Measurements from ENCODE around the gene TCTA. TPM values are rescaled to one million over a fixed set of nuclear protein-coding genes. Genes with fewer than 3 reads are reported as not detected.

Gene TCTA
- total and polyA plus RNA-seq, 2 of the 8 experiments (the other 6 are each of a cell fraction or from before 2014, with no cell fraction given), result 6.2 to 11.0 TPM

- Histone ChIP-seq H2AFZ (ENCODE audit: low read length) (no peak overlapping the region), H3K4me1 (replicated peaks in 1 of 4; ENCODE audit: control insufficient read depth in 3 of 4, insufficient read depth in 4 of 4, low read length in 3 of 4) (peaks cover 5 to 13% (median 11%) of the 10 kb centered on the region in 4 experiments), H3K56ac (replicated peaks; ENCODE audit: insufficient read length, low read depth, low read length) (no peak overlapping the region), H2BK20ac (ENCODE audit: low read length) (no peak overlapping the region), H3K4me2 (ENCODE audit: insufficient read depth in 1 of 2, low read depth in 2 of 2, low read length in 2 of 2) (no peak overlapping the region), H3K79me2 (ENCODE audit: control insufficient read depth in 1 of 2, insufficient read depth in 2 of 2, low read length in 2 of 2) (no peaks in the 10 kb centered on the region), H2BK15ac (ENCODE audit: low read length) (no peak overlapping the region), H2BK120ac (replicated peaks; ENCODE audit: low read depth, low read length) (no peak overlapping the region), H3K23me2 (ENCODE audit: low read depth, low read length) (no peaks in the 10 kb centered on the region), H3K9me3 (ENCODE audit: insufficient read depth in 2 of 2, low read depth in 1 of 2, low read length in 1 of 2) (no peaks in the 10 kb centered on the region), H3K4ac (replicated peaks; ENCODE audit: insufficient read length, low read depth, low read length) (no peak overlapping the region), H3K4me3 (ENCODE audit: extremely low read depth in 1 of 4, insufficient read depth in 2 of 4, low read depth in 3 of 4, low read length in 4 of 4) (no peak overlapping the region), H3K14ac (ENCODE audit: insufficient read length) (no peak overlapping the region), H3K27me3 (replicated peaks in 1 of 4; ENCODE audit: control insufficient read depth in 3 of 4, extremely low read depth in 1 of 4, insufficient read depth in 3 of 4, low read length in 3 of 4) (no peaks in the 10 kb centered on the region), H2BK5ac (ENCODE audit: low read depth, low read length) (no peak overlapping the region), H4K20me1 (replicated peaks in 1 of 2; ENCODE audit: control insufficient read depth in 1 of 2, insufficient read depth in 2 of 2, low read length in 2 of 2) (no peaks in the 10 kb centered on the region), H2BK12ac (ENCODE audit: low read depth, low read length) (no peak overlapping the region), H3K18ac (ENCODE audit: extremely low read depth, low read length) (no peak overlapping the region), H2AK5ac (ENCODE audit: low read depth, low read length) (no peak overlapping the region), H3K23ac (ENCODE audit: insufficient read length) (no peak overlapping the region), H3K9ac (replicated peaks in 1 of 4; ENCODE audit: extremely low read depth in 1 of 4, low read depth in 3 of 4, low read length in 3 of 4) (no peak overlapping the region; a peak in 1 of 7 replicates), H4K91ac (replicated peaks; ENCODE audit: insufficient read length, low read length) (no peak overlapping the region), H3K79me1 (ENCODE audit: low read depth, low read length) (no peaks in the 10 kb centered on the region), H3K27ac (ENCODE audit: low read depth, low read length) (no peak overlapping the region), H4K5ac (ENCODE audit: insufficient read length, low read depth, low read length) (no peak overlapping the region), H4K8ac (ENCODE audit: extremely low read depth, insufficient read depth, low read length) (no peak overlapping the region), H3K36me3 (ENCODE audit: control insufficient read depth in 2 of 4, insufficient read depth in 4 of 4, low read length in 3 of 4) (no peaks in the 10 kb centered on the region)
- peak; percentile 94 for FAIRE-seq
- peak; percentile 61 to 71 for DNase-seq (ENCODE audit: low read depth in 1 of 2, low spot score in 2 of 2)
- CTCF ChIA-PET (ENCODE audit: partially characterized antibody), result interaction anchor here (0.6 to 4.1 kb wide), 43 partner anchors 9 to 284 kb away, joined by 3 to 50 read pairs (median 6); partner anchors contain the start of genes AMT and USP4
- POLR2A ChIA-PET (ENCODE audit: partially characterized antibody), result interaction anchor here (0.7 to 11.8 kb wide), 6 partner anchors 17 to 97 kb away, joined by 3 to 205 read pairs (median 4); partner anchors contain the start of genes AMT, DAG1, RHOA and TCTA
- 46% methylated on average over 2 of the region's 2 CpGs; no CpG with 5 or more reads in 1 of the 2 experiments for WGBS, 2 experiments (ENCODE audit: extremely low coverage in 1 of 2, insufficient coverage in 1 of 2, insufficient read length in 1 of 2, insufficient replicate concordance in 2 of 2, low coverage in 1 of 2, low lambda C conversion rate in 2 of 2, missing lambda C conversion rate in 1 of 2)
- TF ChIP-seq ZNF274 (IDR thresholded peaks at IDR 0.05; ENCODE audit: borderline replicate concordance, extremely low read depth, low read length) (no peak), JUN (IDR thresholded peaks at IDR 0.05; ENCODE audit: low read depth, low read length) (no peak), CHD1 (IDR thresholded peaks at IDR 0.05; ENCODE audit: low read depth, low read length) (no peak), EP300 (IDR thresholded peaks at IDR 0.05; ENCODE audit: borderline replicate concordance in 1 of 2, low read depth in 2 of 2, low read length in 2 of 2) (no peak), TAF7 (optimal IDR thresholded peaks at IDR 0.05; ENCODE audit: borderline replicate concordance, low read depth, low read length) (no peak), CTCF (IDR thresholded peaks at IDR 0.05; ENCODE audit: control extremely low read depth in 1 of 3, insufficient read depth in 1 of 3, low read depth in 1 of 3, low read length in 3 of 3) (peak; percentile 71 to 82 (median 81)), TBP (IDR thresholded peaks at IDR 0.05; ENCODE audit: low read depth, low read length) (peak; percentile 30; the same call in 1 of the 2 replicates), RAD21 (IDR thresholded peaks at IDR 0.05 in 1 of 2, conservative IDR thresholded peaks at IDR 0.05 in 1 of 2; ENCODE audit: low read depth in 2 of 2, low read length in 2 of 2) (peak; percentile 94 to 96), POLR2A (IDR thresholded peaks at IDR 0.05; ENCODE audit: control extremely low read depth in 1 of 2, low read depth in 2 of 2, low read length in 2 of 2) (no peak), YY1 (IDR thresholded peaks at IDR 0.05; ENCODE audit: low read depth, low read length) (peak; percentile 71), NANOG (IDR thresholded peaks at IDR 0.05; ENCODE audit: insufficient read depth, low read depth, low read length, poor library complexity, severe bottlenecking) (no peak)
Observed at GRCh38 chr3:49454458-49454857, 42.2 kb downstream of the TCTA start.
